Activated naive CD8-positive, alpha-beta T cell treated with anti-CD3 and anti-CD28 coated beads, Interleukin-2, amount 50 U/mL, for 24 hours (primary cell): ENCODE measurements around the gene VANGL1.

ENCODE experiments used
- ATAC-seq: fragments of 150-1000 bp; cut with Tn5 transposase; one replicate; pipeline ENCODE4 v1.10.0; 2021
- DNase-seq: peaks from one replicate; pipeline ENCODE4 v3.0.0; 2021
- H3K27ac Mint-ChIP-seq: one replicate; pipeline ENCODE4 v1.8.0; 2021; ENCODE audit warnings: mild to moderate bottlenecking, mixed read lengths
- H3K27me3 Mint-ChIP-seq: one replicate; pipeline ENCODE4 v1.8.0; 2021; ENCODE audit warnings: mixed read lengths
- H3K36me3 Mint-ChIP-seq: one replicate; pipeline ENCODE4 v1.8.0; 2021; ENCODE audit warnings: low read depth, mixed read lengths
- H3K4me1 Mint-ChIP-seq: one replicate; pipeline ENCODE4 v1.8.0; 2021; ENCODE audit warnings: mixed read lengths
- H3K4me3 Mint-ChIP-seq: one replicate; pipeline ENCODE4 v1.8.0; 2021; ENCODE audit warnings: mild to moderate bottlenecking, moderate library complexity, mixed read lengths
- H3K9me3 Mint-ChIP-seq: one replicate; pipeline ENCODE4 v1.8.0; 2021; ENCODE audit warnings: mixed read lengths

Gene VANGL1

DNA sequence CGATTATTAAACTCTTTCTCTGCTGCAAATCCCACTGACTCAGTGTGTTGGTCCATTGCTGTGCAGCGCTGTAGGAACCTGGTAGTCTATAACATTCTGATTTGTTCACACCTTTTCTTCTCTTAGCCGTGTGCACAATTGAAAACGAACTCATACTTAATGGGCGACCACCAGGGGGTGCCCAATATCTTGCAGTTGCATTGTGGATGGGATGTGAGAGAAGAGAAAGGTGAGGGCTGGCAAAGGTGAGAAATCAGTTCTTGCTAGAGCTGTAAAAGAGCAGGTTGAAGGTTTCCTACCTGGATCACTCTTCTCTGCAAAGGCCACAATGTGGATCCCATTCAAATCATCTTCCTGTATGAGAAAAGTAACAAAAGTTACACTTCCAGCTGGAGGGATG is 75.8 kb downstream of the VANGL1 start:
- no peak for ATAC-seq
- Mint-ChIP-seq H3K27me3 (peaks cover 3% of the 10 kb centered on the region), H3K4me3 (no peak overlapping the region), H3K27ac (no peak overlapping the region), H3K9me3 (no peaks in the 10 kb centered on the region), H3K36me3 (no peaks in the 10 kb centered on the region), H3K4me1 (no peaks in the 10 kb centered on the region)
- peak; percentile 29 for DNase-seq

GRCh38 chr1:115718011-115718754 is 76.4 kb downstream of the VANGL1 start:
- ATAC-seq: no peak
- Mint-ChIP-seq H3K4me1 (no peaks in the 10 kb centered on the region), H3K36me3 (no peaks in the 10 kb centered on the region), H3K27me3 (peaks cover 3% of the 10 kb centered on the region), H3K4me3 (no peak overlapping the region), H3K27ac (no peak overlapping the region), H3K9me3 (no peaks in the 10 kb centered on the region)
- DNase-seq: no peak

DNA sequence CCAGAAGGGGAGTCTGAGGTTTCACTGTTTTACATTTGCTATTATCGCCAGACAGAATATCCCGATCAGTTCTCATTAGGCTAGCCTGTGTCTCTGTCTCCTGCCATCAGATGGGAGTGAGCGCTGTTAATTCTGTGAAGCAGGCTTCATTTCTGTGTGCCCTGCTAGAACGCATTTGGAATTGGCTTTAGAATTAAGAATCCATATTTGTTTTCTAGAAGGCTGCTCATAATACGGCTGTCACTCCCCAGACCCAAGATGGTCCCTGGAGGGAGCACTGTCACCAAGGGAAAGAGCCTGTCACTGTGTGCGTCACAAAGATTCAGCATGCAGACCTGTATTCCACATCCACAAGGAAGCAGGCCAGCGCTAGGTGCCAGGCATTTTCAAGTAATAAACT is 77.5 kb downstream of the VANGL1 start:
- Mint-ChIP-seq H3K4me3 (no peak overlapping the region), H3K4me1 (no peaks in the 10 kb centered on the region), H3K27me3 (peaks cover 3% of the 10 kb centered on the region), H3K9me3 (no peaks in the 10 kb centered on the region), H3K27ac (no peak overlapping the region), H3K36me3 (no peaks in the 10 kb centered on the region)
- ATAC-seq (no peak), DNase-seq (no peak)

- no peaks in the 10 kb centered on the region for H3K36me3 Mint-ChIP-seq
- DNase-seq (no peak), ATAC-seq (no peak)
- no peaks in the 10 kb centered on the region for H3K4me1 Mint-ChIP-seq
- H3K9me3 Mint-ChIP-seq: no peaks in the 10 kb centered on the region
- peaks cover 3% of the 10 kb centered on the region for H3K27me3 Mint-ChIP-seq
- no peak overlapping the region for H3K27ac Mint-ChIP-seq
- H3K4me3 Mint-ChIP-seq: no peak overlapping the region
These were observed 80.5 kb downstream of the VANGL1 start for GRCh38 chr1:115722221-115722620.

- no peak for DNase-seq
- Mint-ChIP-seq H3K4me3 (no peak overlapping the region), H3K27ac (no peak overlapping the region), H3K4me1 (no peaks in the 10 kb centered on the region), H3K9me3 (no peaks in the 10 kb centered on the region), H3K36me3 (no peaks in the 10 kb centered on the region), H3K27me3 (no peaks in the 10 kb centered on the region)
- no peak for ATAC-seq
These were observed 82.0 kb downstream of the VANGL1 start for GRCh38 chr1:115723756-115724155.

DNA sequence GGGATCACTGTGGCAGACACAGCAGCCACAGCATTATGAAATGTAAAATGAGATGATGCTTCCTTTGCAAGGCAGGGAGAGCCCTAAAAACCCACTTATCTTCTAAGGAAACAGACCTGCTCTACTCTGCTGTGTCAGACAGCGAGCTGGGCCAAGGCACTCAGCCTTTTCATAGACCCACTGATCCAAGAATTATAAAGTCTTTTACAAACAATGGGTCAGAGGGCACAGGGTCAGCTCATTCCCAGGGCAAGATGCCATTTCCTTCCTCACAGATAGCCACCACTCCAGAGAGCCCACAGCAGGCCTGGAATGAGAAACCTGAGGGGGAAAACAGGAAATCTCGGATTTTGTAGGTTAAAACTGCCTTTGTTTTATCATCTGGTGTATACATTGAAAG is 83.8 kb downstream of the VANGL1 start:
- no peaks in the 10 kb centered on the region for H3K27me3 Mint-ChIP-seq
- H3K27ac Mint-ChIP-seq: no peak overlapping the region
- ATAC-seq (no peak), DNase-seq (no peak)
- H3K36me3 Mint-ChIP-seq: no peaks in the 10 kb centered on the region
- no peaks in the 10 kb centered on the region for H3K9me3 Mint-ChIP-seq
- no peaks in the 10 kb centered on the region for H3K4me1 Mint-ChIP-seq
- no peak overlapping the region for H3K4me3 Mint-ChIP-seq

- no peak overlapping the region for H3K4me3 Mint-ChIP-seq
These were observed 84.4 kb downstream of the VANGL1 start for GRCh38 chr1:115726161-115726560.

DNA sequence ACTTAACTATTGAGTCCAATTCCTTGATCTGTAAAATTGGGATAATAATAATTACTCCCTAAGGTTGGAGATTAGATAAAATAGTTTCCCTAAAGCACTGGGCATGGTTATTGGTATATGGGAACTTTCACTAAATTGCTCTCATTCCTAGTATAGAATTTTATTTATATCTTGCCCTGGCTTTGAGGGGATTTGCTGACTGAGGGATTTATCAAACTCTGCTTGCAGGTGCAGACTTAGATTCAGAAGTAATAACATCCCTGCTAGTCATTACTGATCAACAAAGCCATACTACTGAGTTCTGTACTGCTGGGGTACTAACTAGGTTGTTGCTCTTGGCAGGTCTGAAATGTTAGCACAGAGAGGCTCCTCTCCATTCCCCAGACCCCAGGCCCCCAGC is 84.8 kb downstream of the VANGL1 start:
- ATAC-seq: no peak
- no peaks in the 10 kb centered on the region for H3K27me3 Mint-ChIP-seq
- H3K9me3 Mint-ChIP-seq: no peaks in the 10 kb centered on the region

More at GRCh38 chr1:115726161-115726560, 84.4 kb downstream of the VANGL1 start:
- Mint-ChIP-seq H3K4me1 (no peaks in the 10 kb centered on the region), H3K9me3 (no peaks in the 10 kb centered on the region), H3K36me3 (no peaks in the 10 kb centered on the region), H3K27ac (no peak overlapping the region), H3K27me3 (no peaks in the 10 kb centered on the region)
- ATAC-seq (no peak), DNase-seq (no peak)

GRCh38 chr1:115727706-115728249 is 86.0 kb downstream of the VANGL1 start:
- Mint-ChIP-seq H3K27ac (no peak overlapping the region), H3K27me3 (no peaks in the 10 kb centered on the region), H3K9me3 (no peaks in the 10 kb centered on the region), H3K4me3 (no peak overlapping the region), H3K4me1 (no peaks in the 10 kb centered on the region), H3K36me3 (no peaks in the 10 kb centered on the region)
- DNase-seq (no peak), ATAC-seq (no peak)

More for the DNA sequence above, 84.8 kb downstream of the VANGL1 start:
- Mint-ChIP-seq H3K4me1 (no peaks in the 10 kb centered on the region), H3K27ac (no peak overlapping the region), H3K4me3 (no peak overlapping the region), H3K36me3 (no peaks in the 10 kb centered on the region)
- no peak for DNase-seq

GRCh38 chr1:115728341-115728740 is 86.6 kb downstream of the VANGL1 start:
- no peaks in the 10 kb centered on the region for H3K27me3 Mint-ChIP-seq
- H3K4me3 Mint-ChIP-seq: no peak overlapping the region
- no peak overlapping the region for H3K27ac Mint-ChIP-seq
- H3K4me1 Mint-ChIP-seq: no peaks in the 10 kb centered on the region
- H3K9me3 Mint-ChIP-seq: no peaks in the 10 kb centered on the region
- DNase-seq (no peak), ATAC-seq (no peak)
- no peaks in the 10 kb centered on the region for H3K36me3 Mint-ChIP-seq

- ATAC-seq: no peak
- no peaks in the 10 kb centered on the region for H3K36me3 Mint-ChIP-seq
- no peak overlapping the region for H3K4me3 Mint-ChIP-seq
- H3K27ac Mint-ChIP-seq: no peak overlapping the region
- H3K9me3 Mint-ChIP-seq: no peaks in the 10 kb centered on the region
- peaks cover 2% of the 10 kb centered on the region for H3K27me3 Mint-ChIP-seq
- DNase-seq: no peak
- H3K4me1 Mint-ChIP-seq: no peaks in the 10 kb centered on the region
These were observed 88.0 kb downstream of the VANGL1 start for GRCh38 chr1:115729756-115730155.

DNA sequence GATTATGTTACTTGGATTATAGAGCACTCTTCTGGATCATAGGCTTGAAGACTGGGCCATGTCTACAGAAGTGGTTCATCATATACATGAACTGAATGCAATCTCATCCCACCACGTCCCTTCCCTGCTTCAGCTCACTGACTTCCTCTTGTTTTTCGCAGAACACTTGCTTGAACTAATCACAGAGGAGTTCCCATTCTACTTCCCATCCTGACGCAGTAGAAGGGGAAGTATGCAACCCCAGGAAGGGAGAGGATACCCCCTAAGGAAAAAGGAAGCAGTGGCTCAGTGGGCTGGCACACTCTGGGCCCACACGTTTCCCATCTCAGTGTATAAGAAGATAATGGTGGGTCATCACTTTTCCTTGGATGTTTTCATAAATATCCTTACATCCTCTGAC is 90.5 kb downstream of the VANGL1 start:
- no peak overlapping the region for H3K4me3 Mint-ChIP-seq
- no peak for ATAC-seq
- no peaks in the 10 kb centered on the region for H3K36me3 Mint-ChIP-seq
- no peak for DNase-seq
- peaks cover 6% of the 10 kb centered on the region for H3K27me3 Mint-ChIP-seq
- no peaks in the 10 kb centered on the region for H3K4me1 Mint-ChIP-seq
- H3K9me3 Mint-ChIP-seq: no peaks in the 10 kb centered on the region
- no peak overlapping the region for H3K27ac Mint-ChIP-seq

DNA sequence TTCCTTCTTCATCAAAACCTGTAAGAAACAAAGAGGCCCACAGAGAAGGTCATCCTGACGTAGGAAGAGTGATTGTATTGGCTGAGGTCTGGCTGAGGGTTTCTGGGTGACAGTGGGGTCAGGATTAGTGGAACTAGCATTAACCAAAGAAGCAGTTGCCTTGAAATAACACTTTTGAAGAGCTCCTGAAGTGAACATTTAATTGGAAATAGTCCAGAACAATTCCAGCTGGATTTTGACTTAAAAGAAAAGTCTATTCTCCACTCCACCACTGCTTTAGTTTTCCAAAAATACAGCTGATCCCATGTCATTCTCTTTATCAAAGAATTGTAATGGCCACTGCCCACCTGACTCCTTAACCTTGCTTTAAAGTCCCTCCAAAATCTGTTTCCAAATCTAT is 99.0 kb downstream of the VANGL1 start:
- H3K27me3 Mint-ChIP-seq: peaks cover 4% of the 10 kb centered on the region

GRCh38 chr1:115744646-115745275 is 103.0 kb downstream of the VANGL1 start:
- peaks cover 6% of the 10 kb centered on the region for H3K27me3 Mint-ChIP-seq
- no peaks in the 10 kb centered on the region for H3K36me3 Mint-ChIP-seq
- no peak for ATAC-seq
- no peaks in the 10 kb centered on the region for H3K9me3 Mint-ChIP-seq
- no peak overlapping the region for H3K27ac Mint-ChIP-seq
- no peak for DNase-seq
- H3K4me3 Mint-ChIP-seq: no peak overlapping the region
- no peaks in the 10 kb centered on the region for H3K4me1 Mint-ChIP-seq

More for the DNA sequence above, 99.0 kb downstream of the VANGL1 start:
- H3K4me3 Mint-ChIP-seq: no peak overlapping the region
- ATAC-seq (no peak), DNase-seq (no peak)
- H3K4me1 Mint-ChIP-seq: no peaks in the 10 kb centered on the region
- H3K27ac Mint-ChIP-seq: no peak overlapping the region
- H3K36me3 Mint-ChIP-seq: no peaks in the 10 kb centered on the region
- H3K9me3 Mint-ChIP-seq: no peaks in the 10 kb centered on the region

DNA sequence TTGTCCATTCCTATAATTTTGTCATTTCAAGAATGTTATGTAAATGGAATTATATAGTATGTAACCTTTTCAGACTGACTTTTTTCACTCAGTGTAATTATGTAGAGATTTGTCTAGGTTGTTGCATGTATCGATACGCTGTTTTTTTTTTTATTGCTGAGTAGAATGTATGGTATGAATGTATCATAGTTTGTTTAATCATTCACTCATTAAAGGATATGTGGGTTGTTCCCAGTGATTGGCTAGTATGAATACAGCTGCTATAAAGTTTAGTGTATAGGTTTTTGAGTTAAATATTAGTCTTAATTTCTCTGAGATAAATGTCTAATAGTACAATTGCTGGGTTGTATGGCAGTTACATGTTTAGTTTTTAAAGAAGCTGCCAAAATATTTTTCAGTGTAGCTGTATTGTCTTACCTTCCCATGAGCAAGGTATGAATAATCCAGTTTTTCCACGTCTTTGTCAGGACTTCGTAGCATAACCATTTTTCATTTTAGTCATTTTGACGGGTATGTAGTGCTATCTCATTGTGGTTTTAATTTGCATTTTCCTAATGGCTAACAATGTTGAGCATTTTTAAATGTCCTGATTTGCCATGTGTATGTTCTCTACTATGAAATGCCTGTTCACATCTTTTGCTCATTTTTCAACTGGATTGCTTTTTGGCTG is 104.4 kb downstream of the VANGL1 start:
- DNase-seq: no peak
- H3K27me3 Mint-ChIP-seq: peaks cover 11% of the 10 kb centered on the region
- H3K4me3 Mint-ChIP-seq: no peak overlapping the region
- no peaks in the 10 kb centered on the region for H3K36me3 Mint-ChIP-seq
- H3K4me1 Mint-ChIP-seq: no peaks in the 10 kb centered on the region
- no peak overlapping the region for H3K27ac Mint-ChIP-seq
- no peaks in the 10 kb centered on the region for H3K9me3 Mint-ChIP-seq
- no peak for ATAC-seq
